ENCODE data around the gene KIF12. TPM values are rescaled to one million over a fixed set of nuclear protein-coding genes. Genes with fewer than 3 reads are reported as not detected.

Gene KIF12
- total and polyA plus RNA-seq, 2 of the 13 experiments (the other 11 are each of a cell fraction or from before 2014, with no cell fraction given) = 1.8 to 12.5 TPM

DNA sequence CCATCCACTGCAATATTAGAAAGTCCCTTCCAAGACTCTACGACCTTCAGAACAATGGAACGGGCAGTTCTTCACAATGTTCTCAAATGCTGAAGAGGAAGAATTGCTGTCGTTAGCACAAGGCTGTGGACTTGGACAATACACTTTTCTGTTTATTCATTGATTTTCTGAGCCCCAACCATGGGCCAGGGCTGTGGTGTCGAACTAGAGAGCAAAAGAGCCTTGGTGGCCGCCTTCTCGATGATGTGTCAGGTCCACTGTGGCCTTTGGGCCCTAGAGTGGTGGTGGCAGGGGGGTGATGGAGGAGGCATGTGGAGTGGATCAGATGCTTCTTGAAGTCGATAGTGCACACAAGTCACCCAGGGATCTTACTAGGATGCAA lies 18.5 kb upstream of the KIF12 start (continued):
- TF ChIP-seq SOX5 (CRISPR knock-in tag; IDR thresholded peaks at IDR 0.05; ENCODE audit: borderline replicate concordance) (peak; percentile 89), FOXP1 (IDR thresholded peaks at IDR 0.05) (no peak), FOXP1 (CRISPR knock-in tag; IDR thresholded peaks at IDR 0.05) (peak; percentile 79; the same call in 1 of the 2 replicates), HOXA3 (CRISPR knock-in tag; IDR thresholded peaks at IDR 0.05) (peak; percentile 48; the same call in 1 of the 2 replicates), ZZZ3 (CRISPR knock-in tag; IDR thresholded peaks at IDR 0.05; ENCODE audit: borderline replicate concordance) (no peak)
- TF ChIP-seq, protein P1, sequence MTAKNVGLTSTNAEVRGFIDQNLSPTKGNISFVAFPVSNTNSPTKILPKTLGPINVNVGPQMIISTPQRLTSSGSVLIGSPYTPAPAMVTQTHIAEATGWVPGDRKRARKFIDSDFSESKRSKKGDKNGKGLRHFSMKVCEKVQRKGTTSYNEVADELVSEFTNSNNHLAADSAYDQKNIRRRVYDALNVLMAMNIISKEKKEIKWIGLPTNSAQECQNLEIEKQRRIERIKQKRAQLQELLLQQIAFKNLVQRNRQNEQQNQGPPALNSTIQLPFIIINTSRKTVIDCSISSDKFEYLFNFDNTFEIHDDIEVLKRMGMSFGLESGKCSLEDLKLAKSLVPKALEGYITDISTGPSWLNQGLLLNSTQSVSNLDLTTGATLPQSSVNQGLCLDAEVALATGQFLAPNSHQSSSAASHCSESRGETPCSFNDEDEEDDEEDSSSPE (CRISPR knock-in tag; IDR thresholded peaks at IDR 0.05) = 0 out of 2 replicates have a peak, but pooled peaks have one; percentile 24

DNA sequence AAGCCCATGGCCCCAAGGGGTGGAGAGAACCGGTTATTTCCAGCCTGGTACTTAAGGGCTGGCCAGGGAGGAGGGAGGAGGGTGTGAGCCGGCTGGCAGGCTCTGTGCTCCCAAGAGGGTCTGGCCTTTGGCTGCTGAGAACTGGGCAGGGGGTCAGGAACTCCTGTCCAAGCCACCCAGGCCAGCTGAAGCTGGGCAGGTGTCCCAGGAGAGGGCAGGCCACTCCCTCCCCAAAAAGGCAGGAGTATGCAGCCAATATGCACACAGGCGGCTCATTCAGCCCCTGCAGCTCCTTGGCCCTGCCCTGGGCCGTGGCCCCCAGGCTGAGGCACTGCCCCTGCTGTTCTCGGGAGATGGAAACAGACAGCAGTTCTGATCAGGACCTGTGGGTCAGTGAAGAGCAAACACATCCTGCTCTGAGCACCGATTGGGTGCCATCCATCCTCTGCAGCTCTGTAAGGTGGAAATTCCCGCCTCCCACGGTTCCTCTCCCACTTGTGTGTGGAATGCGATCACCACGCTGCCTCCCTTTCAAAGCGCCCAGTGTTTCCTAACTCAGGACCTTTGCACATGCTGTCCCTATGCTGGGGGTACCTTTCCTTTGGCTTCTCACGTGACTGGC lies 17.1 kb upstream of the KIF12 start:
- H3K4me3 ChIP-seq (replicated peaks in 1 of 3; ENCODE audit: insufficient read depth in 1 of 3, low read depth in 2 of 3, low read length in 3 of 3) = peak overlapping the region in 1 of 3 experiments; percentile 27; a peak in 1 of 6 replicates
- no peak for ATAC-seq
- no peak overlapping the region for H2AFZ ChIP-seq (ENCODE audit: low read length)
- in situ Hi-C loops (cut with HindIII; ENCODE audit: extremely low pct_ligation_motif_present, low pct_unique_long_range_greater_than_20kb) = no loop called here
- H3K27me3 ChIP-seq (ENCODE audit: control insufficient read depth in 1 of 2, insufficient read depth in 2 of 2, low read length in 2 of 2) = no peaks in the 10 kb centered on the region
- peak overlapping the region; percentile 64 for H3K4me2 ChIP-seq (ENCODE audit: low read depth, low read length)
- intact Hi-C loops (cut with micrococcal nuclease; ENCODE audit: unreplicated experiment) = no loop called here
- H3K36me3 ChIP-seq (replicated peaks in 1 of 2; ENCODE audit: control insufficient read depth in 1 of 2, insufficient read depth in 2 of 2, low read length in 2 of 2) = no peaks in the 10 kb centered on the region
- WGBS (ENCODE audit: low lambda C conversion rate) = 16% methylated on average over 8 of the region's 12 CpGs
- H3K79me2 ChIP-seq (ENCODE audit: insufficient read depth, low read length) = no peaks in the 10 kb centered on the region
- peak; percentile 76 for FAIRE-seq
- no peak for DNase-seq (ENCODE audit: low spot score)
- CTCF ChIA-PET (ENCODE audit: low intra/inter-chr PET ratio, low total read pairs) = no interaction called here
- no peaks in the 10 kb centered on the region for H4K20me1 ChIP-seq (ENCODE audit: insufficient read depth, low read length)
- H3K9me3 ChIP-seq (ENCODE audit: low read length) = no peaks in the 10 kb centered on the region
- POLR2A ChIA-PET = interaction anchor here (0.9 to 5.6 kb wide), 5 partner anchors 8 to 60 kb away, joined by 3 to 87 read pairs (median 12); partner anchors contain the start of gene COL27A1
- H3K27ac ChIP-seq (ENCODE audit: extremely low read length, insufficient read depth, low read length) = no peak overlapping the region
- BruUV-seq (replicated peaks) = no TSS peak
- peaks cover 87% of the 10 kb centered on the region for H3K4me1 ChIP-seq (ENCODE audit: insufficient read depth, low read length)
- H3K9ac ChIP-seq (ENCODE audit: insufficient read depth, low read depth, low read length) = peak overlapping the region; percentile 16; the same call in 1 of the 2 replicates
- TF ChIP-seq ZNF883 (CRISPR knock-in tag; IDR thresholded peaks at IDR 0.05; ENCODE audit: not compliant biosample characterization) (peak; percentile 56), ZNF777 (CRISPR knock-in tag; IDR thresholded peaks at IDR 0.05) (no peak), ZNF619 (CRISPR knock-in tag; IDR thresholded peaks at IDR 0.05) (0 out of 2 replicates have a peak, but pooled peaks have one; percentile 28), RXRA (CRISPR knock-in tag; IDR thresholded peaks at IDR 0.05) (peak; percentile 14; the same call in 1 of the 2 replicates), POGZ (CRISPR knock-in tag; IDR thresholded peaks at IDR 0.05) (peak; percentile 12; the same call in 1 of the 2 replicates)
- TF ChIP-seq, protein P2, sequence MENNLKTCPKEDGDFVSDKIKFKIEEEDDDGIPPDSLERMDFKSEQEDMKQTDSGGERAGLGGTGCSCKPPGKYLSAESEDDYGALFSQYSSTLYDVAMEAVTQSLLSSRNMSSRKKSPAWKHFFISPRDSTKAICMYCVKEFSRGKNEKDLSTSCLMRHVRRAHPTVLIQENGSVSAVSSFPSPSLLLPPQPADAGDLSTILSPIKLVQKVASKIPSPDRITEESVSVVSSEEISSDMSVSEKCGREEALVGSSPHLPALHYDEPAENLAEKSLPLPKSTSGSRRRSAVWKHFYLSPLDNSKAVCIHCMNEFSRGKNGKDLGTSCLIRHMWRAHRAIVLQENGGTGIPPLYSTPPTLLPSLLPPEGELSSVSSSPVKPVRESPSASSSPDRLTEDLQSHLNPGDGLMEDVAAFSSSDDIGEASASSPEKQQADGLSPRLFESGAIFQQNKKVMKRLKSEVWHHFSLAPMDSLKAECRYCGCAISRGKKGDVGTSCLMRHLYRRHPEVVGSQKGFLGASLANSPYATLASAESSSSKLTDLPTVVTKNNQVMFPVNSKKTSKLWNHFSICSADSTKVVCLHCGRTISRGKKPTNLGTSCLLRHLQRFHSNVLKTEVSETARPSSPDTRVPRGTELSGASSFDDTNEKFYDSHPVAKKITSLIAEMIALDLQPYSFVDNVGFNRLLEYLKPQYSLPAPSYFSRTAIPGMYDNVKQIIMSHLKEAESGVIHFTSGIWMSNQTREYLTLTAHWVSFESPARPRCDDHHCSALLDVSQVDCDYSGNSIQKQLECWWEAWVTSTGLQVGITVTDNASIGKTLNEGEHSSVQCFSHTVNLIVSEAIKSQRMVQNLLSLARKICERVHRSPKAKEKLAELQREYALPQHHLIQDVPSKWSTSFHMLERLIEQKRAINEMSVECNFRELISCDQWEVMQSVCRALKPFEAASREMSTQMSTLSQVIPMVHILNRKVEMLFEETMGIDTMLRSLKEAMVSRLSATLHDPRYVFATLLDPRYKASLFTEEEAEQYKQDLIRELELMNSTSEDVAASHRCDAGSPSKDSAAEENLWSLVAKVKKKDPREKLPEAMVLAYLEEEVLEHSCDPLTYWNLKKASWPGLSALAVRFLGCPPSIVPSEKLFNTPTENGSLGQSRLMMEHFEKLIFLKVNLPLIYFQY (CRISPR knock-in tag; IDR thresholded peaks at IDR 0.05; ENCODE audit: borderline replicate concordance) = no peak
- TF ChIP-seq, protein P3, sequence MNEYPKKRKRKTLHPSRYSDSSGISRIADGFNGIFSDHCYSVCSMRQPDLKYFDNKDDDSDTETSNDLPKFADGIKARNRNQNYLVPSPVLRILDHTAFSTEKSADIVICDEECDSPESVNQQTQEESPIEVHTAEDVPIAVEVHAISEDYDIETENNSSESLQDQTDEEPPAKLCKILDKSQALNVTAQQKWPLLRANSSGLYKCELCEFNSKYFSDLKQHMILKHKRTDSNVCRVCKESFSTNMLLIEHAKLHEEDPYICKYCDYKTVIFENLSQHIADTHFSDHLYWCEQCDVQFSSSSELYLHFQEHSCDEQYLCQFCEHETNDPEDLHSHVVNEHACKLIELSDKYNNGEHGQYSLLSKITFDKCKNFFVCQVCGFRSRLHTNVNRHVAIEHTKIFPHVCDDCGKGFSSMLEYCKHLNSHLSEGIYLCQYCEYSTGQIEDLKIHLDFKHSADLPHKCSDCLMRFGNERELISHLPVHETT (CRISPR knock-in tag; conservative IDR thresholded peaks at IDR 0.05) = no peak
- TF ChIP-seq, protein P4, sequence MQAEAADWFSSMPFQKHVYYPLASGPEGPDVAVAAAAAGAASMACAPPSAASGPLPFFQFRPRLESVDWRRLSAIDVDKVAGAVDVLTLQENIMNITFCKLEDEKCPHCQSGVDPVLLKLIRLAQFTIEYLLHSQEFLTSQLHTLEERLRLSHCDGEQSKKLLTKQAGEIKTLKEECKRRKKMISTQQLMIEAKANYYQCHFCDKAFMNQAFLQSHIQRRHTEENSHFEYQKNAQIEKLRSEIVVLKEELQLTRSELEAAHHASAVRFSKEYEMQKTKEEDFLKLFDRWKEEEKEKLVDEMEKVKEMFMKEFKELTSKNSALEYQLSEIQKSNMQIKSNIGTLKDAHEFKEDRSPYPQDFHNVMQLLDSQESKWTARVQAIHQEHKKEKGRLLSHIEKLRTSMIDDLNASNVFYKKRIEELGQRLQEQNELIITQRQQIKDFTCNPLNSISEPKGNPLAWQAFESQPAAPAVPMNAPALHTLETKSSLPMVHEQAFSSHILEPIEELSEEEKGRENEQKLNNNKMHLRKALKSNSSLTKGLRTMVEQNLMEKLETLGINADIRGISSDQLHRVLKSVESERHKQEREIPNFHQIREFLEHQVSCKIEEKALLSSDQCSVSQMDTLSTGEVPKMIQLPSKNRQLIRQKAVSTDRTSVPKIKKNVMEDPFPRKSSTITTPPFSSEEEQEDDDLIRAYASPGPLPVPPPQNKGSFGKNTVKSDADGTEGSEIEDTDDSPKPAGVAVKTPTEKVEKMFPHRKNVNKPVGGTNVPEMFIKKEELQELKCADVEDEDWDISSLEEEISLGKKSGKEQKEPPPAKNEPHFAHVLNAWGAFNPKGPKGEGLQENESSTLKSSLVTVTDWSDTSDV (CRISPR knock-in tag; IDR thresholded peaks at IDR 0.05) = 0 out of 2 replicates have a peak, but pooled peaks have one; percentile 66
